Measurements from ENCODE around the gene MRTFB. TPM values are rescaled to one million over a fixed set of nuclear protein-coding genes. Genes with fewer than 3 reads are reported as not detected.

MRTFB gene
- total RNA-seq, 1 experiment from 2014 or later: 30.0 TPM

DNA sequence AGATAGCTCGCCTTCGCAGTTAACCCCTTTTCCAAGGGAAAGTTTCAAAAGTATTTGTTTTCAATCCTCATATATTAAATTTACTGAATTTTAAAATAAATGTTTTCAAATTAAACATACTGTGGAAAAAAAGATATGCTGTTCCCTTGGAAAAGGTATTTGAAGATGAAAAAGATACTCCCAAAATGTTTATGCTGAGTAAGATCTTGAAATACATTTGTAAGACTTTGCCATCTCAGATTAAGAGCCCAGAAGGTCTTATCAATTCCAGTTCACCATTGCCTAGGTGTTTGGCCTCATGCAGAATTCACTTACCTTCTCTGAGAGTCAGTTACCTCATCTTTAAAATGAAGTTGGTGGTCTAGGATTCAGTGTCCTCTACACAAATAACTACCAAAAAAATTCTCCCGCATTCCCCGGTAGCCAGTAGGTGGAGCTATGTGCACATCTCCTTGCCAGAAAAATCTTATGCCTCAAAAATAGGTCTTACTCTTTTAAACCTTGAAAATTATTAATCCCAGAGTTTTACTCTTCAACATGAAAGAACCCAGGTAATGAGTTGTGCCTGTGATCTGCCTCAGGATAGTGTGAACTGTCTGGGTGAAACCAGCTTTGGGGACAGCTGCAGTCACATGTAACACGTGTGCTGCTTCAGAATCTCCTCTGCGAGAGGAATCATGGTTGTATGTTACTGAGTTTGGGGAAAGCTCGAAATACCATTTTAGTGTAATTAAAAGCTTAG, 178.3 kb downstream of the MRTFB start:
- Mint-ChIP-seq H3K4me3 (ENCODE audit: unreplicated experiment) (no peak overlapping the region), H3K27me3 (ENCODE audit: insufficient read depth, unreplicated experiment) (no peaks in the 10 kb centered on the region), H3K4me1 (ENCODE audit: insufficient read depth, unreplicated experiment) (no peaks in the 10 kb centered on the region), H3K9me3 (ENCODE audit: unreplicated experiment) (no peaks in the 10 kb centered on the region), H3K27ac (ENCODE audit: low read depth, unreplicated experiment) (no peak overlapping the region), H3K36me3 (ENCODE audit: insufficient read depth, unreplicated experiment) (peaks cover 70% of the 10 kb centered on the region)
- intact Hi-C loops (cut with micrococcal nuclease): loop anchor here (1.0 to 5.0 kb wide), 4 partner anchors 36 to 326 kb away; partner anchors contain the start of gene MRTFB
- BruUV-seq (replicated peaks): no TSS peak
- ChIA-PET POLR2A (interaction anchor here (0.6 to 0.8 kb wide), 2 partner anchors 9 to 13 kb away, joined by 3 to 5 read pairs; no protein-coding TSS in a partner anchor), CTCF (interaction anchor here (0.5 to 4.1 kb wide), 49 partner anchors 9 to 1353 kb away, joined by 3 to 45 read pairs (median 4); partner anchors contain the start of gene ERCC4)
- DNase-seq (ENCODE audit: unreplicated experiment): peak; percentile 54
- TF ChIP-seq, protein P1, sequence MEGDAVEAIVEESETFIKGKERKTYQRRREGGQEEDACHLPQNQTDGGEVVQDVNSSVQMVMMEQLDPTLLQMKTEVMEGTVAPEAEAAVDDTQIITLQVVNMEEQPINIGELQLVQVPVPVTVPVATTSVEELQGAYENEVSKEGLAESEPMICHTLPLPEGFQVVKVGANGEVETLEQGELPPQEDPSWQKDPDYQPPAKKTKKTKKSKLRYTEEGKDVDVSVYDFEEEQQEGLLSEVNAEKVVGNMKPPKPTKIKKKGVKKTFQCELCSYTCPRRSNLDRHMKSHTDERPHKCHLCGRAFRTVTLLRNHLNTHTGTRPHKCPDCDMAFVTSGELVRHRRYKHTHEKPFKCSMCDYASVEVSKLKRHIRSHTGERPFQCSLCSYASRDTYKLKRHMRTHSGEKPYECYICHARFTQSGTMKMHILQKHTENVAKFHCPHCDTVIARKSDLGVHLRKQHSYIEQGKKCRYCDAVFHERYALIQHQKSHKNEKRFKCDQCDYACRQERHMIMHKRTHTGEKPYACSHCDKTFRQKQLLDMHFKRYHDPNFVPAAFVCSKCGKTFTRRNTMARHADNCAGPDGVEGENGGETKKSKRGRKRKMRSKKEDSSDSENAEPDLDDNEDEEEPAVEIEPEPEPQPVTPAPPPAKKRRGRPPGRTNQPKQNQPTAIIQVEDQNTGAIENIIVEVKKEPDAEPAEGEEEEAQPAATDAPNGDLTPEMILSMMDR (IDR thresholded peaks at IDR 0.05; ENCODE audit: unreplicated experiment): peak; percentile 77

DNA sequence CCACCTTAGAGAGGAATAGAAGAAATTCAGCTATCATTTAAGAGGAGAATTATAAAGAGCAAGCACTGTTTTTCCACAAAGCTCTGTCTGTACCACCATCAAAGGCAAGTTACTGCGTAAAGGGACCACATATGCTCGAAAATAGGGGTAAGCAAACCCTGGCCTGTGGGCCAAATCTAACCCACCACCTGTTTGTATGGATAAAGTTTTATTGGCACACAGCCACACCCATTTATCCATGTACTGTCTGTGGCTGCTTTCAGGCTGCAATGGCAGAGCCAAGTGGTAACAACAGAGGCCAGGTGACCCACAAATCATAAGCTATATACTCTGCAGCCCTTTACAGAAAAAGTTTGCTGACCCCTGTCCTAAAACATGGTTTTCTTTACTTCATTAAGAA, 180.3 kb downstream of the MRTFB start:
- Mint-ChIP-seq H3K27me3 (ENCODE audit: insufficient read depth, unreplicated experiment) (no peaks in the 10 kb centered on the region), H3K4me1 (ENCODE audit: insufficient read depth, unreplicated experiment) (no peaks in the 10 kb centered on the region), H3K9me3 (ENCODE audit: unreplicated experiment) (no peaks in the 10 kb centered on the region), H3K27ac (ENCODE audit: low read depth, unreplicated experiment) (no peak overlapping the region), H3K36me3 (ENCODE audit: insufficient read depth, unreplicated experiment) (peaks cover 70% of the 10 kb centered on the region), H3K4me3 (ENCODE audit: unreplicated experiment) (no peak overlapping the region)
- no peak for DNase-seq (ENCODE audit: unreplicated experiment)
- intact Hi-C loops (cut with micrococcal nuclease): no loop called here
- no TSS peak for BruUV-seq (replicated peaks)
- CTCF ChIA-PET: interaction anchor here (0.5 to 4.1 kb wide), 11 partner anchors 9 to 347 kb away, joined by 3 to 45 read pairs (median 3); partner anchors contain the start of gene ERCC4
- POLR2A ChIA-PET: no interaction called here
- TF ChIP-seq, protein P1 (IDR thresholded peaks at IDR 0.05; ENCODE audit: unreplicated experiment): no peak

DNA sequence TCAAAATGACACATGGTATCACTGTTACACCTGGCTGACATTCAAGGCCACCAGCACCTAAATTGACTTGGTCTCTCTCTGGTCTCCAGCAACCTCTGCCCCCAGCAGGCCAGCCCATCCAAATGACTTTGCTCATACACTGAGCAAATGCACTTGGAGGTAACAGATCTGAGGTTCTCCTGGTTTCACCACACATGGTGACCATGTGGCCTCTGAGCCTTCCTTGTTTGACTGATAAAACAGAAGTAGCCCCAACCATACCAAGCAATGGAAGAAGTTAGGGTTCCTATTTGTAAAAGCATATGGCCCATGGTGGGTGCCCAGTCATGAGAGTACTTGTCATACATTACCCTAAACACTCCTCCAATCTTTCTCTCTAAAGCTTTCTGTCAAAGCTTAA, 181.7 kb downstream of the MRTFB start:
- intact Hi-C loops (cut with micrococcal nuclease): no loop called here
- Mint-ChIP-seq H3K9me3 (ENCODE audit: unreplicated experiment) (no peaks in the 10 kb centered on the region), H3K27me3 (ENCODE audit: insufficient read depth, unreplicated experiment) (no peaks in the 10 kb centered on the region), H3K27ac (ENCODE audit: low read depth, unreplicated experiment) (no peak overlapping the region), H3K36me3 (ENCODE audit: insufficient read depth, unreplicated experiment) (peaks cover 56% of the 10 kb centered on the region), H3K4me3 (ENCODE audit: unreplicated experiment) (no peak overlapping the region), H3K4me1 (ENCODE audit: insufficient read depth, unreplicated experiment) (no peaks in the 10 kb centered on the region)
- DNase-seq (ENCODE audit: unreplicated experiment): no peak
- BruUV-seq (replicated peaks): no TSS peak
- TF ChIP-seq, protein P1 (IDR thresholded peaks at IDR 0.05; ENCODE audit: unreplicated experiment): no peak
- POLR2A ChIA-PET: no interaction called here
- CTCF ChIA-PET: interaction anchor here (0.8 kb wide), 1 partner anchor 12 kb away, joined by 4 read pairs; no protein-coding TSS in a partner anchor

DNA sequence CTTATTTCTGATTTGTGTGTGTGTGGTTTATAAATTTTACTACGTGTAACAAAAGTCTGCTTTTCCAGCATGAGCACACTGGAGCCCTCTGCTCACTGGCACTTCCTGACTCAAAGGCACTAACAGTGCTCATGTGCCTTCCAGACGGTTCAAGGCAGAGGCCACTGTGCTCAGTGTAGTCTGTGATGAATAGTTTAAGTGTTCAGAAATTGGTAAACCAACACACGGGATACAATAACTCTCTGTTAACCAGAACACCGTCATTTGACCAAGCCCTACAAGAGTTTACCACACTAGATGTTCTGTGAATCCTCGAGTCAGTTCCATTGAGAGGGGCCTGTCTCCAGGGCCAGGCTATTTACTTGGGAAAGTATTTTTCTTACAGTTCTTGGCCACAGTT, 191.9 kb downstream of the MRTFB start:
- TF ChIP-seq, protein P1 (IDR thresholded peaks at IDR 0.05; ENCODE audit: unreplicated experiment): no peak
- Mint-ChIP-seq H3K27ac (ENCODE audit: low read depth, unreplicated experiment) (no peak overlapping the region), H3K4me1 (ENCODE audit: insufficient read depth, unreplicated experiment) (no peaks in the 10 kb centered on the region), H3K27me3 (ENCODE audit: insufficient read depth, unreplicated experiment) (no peaks in the 10 kb centered on the region), H3K4me3 (ENCODE audit: unreplicated experiment) (no peak overlapping the region), H3K36me3 (ENCODE audit: insufficient read depth, unreplicated experiment) (peaks cover 57% of the 10 kb centered on the region), H3K9me3 (ENCODE audit: unreplicated experiment) (no peaks in the 10 kb centered on the region)
- ChIA-PET CTCF (interaction anchor here (1.8 kb wide), 1 partner anchor 13 kb away, joined by 13 read pairs; no protein-coding TSS in a partner anchor), POLR2A (interaction anchor here (1.5 kb wide), 1 partner anchor 13 kb away, joined by 5 read pairs; no protein-coding TSS in a partner anchor)
- no TSS peak for BruUV-seq (replicated peaks)
- intact Hi-C loops (cut with micrococcal nuclease): no loop called here
- no peak for DNase-seq (ENCODE audit: unreplicated experiment)

Data from MCF 10A (cell line).